Measurements from ENCODE around the gene SPA17. TPM values are rescaled to one million over a fixed set of nuclear protein-coding genes. Genes with fewer than 3 reads are reported as not detected.
A peak's percentile ranks its signal among the peaks of the same experiment; 100 is the strongest.

Gene SPA17
- total RNA-seq, 1 experiment from 2014 or later, result 10.4 TPM

- H3K9ac ChIP-seq (ENCODE audit: low read length), result no peak overlapping the region
- no peak overlapping the region for H3K27ac ChIP-seq (ENCODE audit: low read length)
- H3K79me2 ChIP-seq (ENCODE audit: low read length), result no peaks in the 10 kb centered on the region
- no peak overlapping the region for H3K4me3 ChIP-seq (ENCODE audit: low read length)
- H3K4me1 ChIP-seq (ENCODE audit: low read length), result peaks cover 5% of the 10 kb centered on the region
- H4K20me1 ChIP-seq (ENCODE audit: insufficient read depth, low read depth, low read length), result no peaks in the 10 kb centered on the region
- no peak overlapping the region for H3K4me2 ChIP-seq (ENCODE audit: low read depth, low read length, poor library complexity, severe bottlenecking)
- no peaks in the 10 kb centered on the region for H3K9me2 ChIP-seq (replicated peaks; ENCODE audit: insufficient read depth, low read length)
- H3K36me3 ChIP-seq (ENCODE audit: insufficient read depth, low read length), result no peaks in the 10 kb centered on the region
- no peak overlapping the region for H2AFZ ChIP-seq (ENCODE audit: low read length)
- no peaks in the 10 kb centered on the region for H3K27me3 ChIP-seq (ENCODE audit: low read length)
- DNase-seq, result no peak
- no peaks in the 10 kb centered on the region for H3K9me3 ChIP-seq (ENCODE audit: low read length)
These were observed 33.0 kb upstream of the SPA17 start for GRCh38 chr11:124640666-124641065.

GRCh38 chr11:124642628-124643027 lies 31.1 kb upstream of the SPA17 start:
- Histone ChIP-seq H3K36me3 (ENCODE audit: insufficient read depth, low read length) (no peaks in the 10 kb centered on the region), H3K27ac (ENCODE audit: low read length) (no peak overlapping the region), H3K9me2 (replicated peaks; ENCODE audit: insufficient read depth, low read length) (no peaks in the 10 kb centered on the region), H3K9ac (ENCODE audit: low read length) (no peak overlapping the region), H3K4me2 (ENCODE audit: low read depth, low read length, poor library complexity, severe bottlenecking) (no peak overlapping the region), H2AFZ (ENCODE audit: low read length) (no peak overlapping the region), H3K4me3 (ENCODE audit: low read length) (no peak overlapping the region), H3K9me3 (ENCODE audit: low read length) (no peaks in the 10 kb centered on the region), H3K79me2 (ENCODE audit: low read length) (no peaks in the 10 kb centered on the region), H3K4me1 (ENCODE audit: low read length) (peaks cover 14% of the 10 kb centered on the region), H4K20me1 (ENCODE audit: insufficient read depth, low read depth, low read length) (no peaks in the 10 kb centered on the region), H3K27me3 (ENCODE audit: low read length) (no peaks in the 10 kb centered on the region)
- no peak for DNase-seq

GRCh38 chr11:124643042-124643604 lies 30.6 kb upstream of the SPA17 start:
- Histone ChIP-seq H3K9me3 (ENCODE audit: low read length) (no peaks in the 10 kb centered on the region), H3K27ac (ENCODE audit: low read length) (no peak overlapping the region), H3K4me1 (ENCODE audit: low read length) (peaks cover 14% of the 10 kb centered on the region), H3K4me3 (ENCODE audit: low read length) (no peak overlapping the region), H2AFZ (ENCODE audit: low read length) (no peak overlapping the region), H3K36me3 (ENCODE audit: insufficient read depth, low read length) (no peaks in the 10 kb centered on the region), H3K4me2 (ENCODE audit: low read depth, low read length, poor library complexity, severe bottlenecking) (no peak overlapping the region), H3K79me2 (ENCODE audit: low read length) (no peaks in the 10 kb centered on the region), H3K9me2 (replicated peaks; ENCODE audit: insufficient read depth, low read length) (no peaks in the 10 kb centered on the region), H4K20me1 (ENCODE audit: insufficient read depth, low read depth, low read length) (no peaks in the 10 kb centered on the region), H3K27me3 (ENCODE audit: low read length) (no peaks in the 10 kb centered on the region), H3K9ac (ENCODE audit: low read length) (no peak overlapping the region)
- no peak for DNase-seq

- H2AFZ ChIP-seq (ENCODE audit: low read length), result no peak overlapping the region
- no peak overlapping the region for H3K9ac ChIP-seq (ENCODE audit: low read length)
- H3K4me1 ChIP-seq (ENCODE audit: low read length), result peaks cover 14% of the 10 kb centered on the region
- no peaks in the 10 kb centered on the region for H3K9me3 ChIP-seq (ENCODE audit: low read length)
- no peaks in the 10 kb centered on the region for H4K20me1 ChIP-seq (ENCODE audit: insufficient read depth, low read depth, low read length)
- no peaks in the 10 kb centered on the region for H3K36me3 ChIP-seq (ENCODE audit: insufficient read depth, low read length)
- no peaks in the 10 kb centered on the region for H3K27me3 ChIP-seq (ENCODE audit: low read length)
- H3K79me2 ChIP-seq (ENCODE audit: low read length), result no peaks in the 10 kb centered on the region
- no peak overlapping the region for H3K27ac ChIP-seq (ENCODE audit: low read length)
- no peak overlapping the region for H3K4me3 ChIP-seq (ENCODE audit: low read length)
- no peak for DNase-seq
- no peak overlapping the region for H3K4me2 ChIP-seq (ENCODE audit: low read depth, low read length, poor library complexity, severe bottlenecking)
- H3K9me2 ChIP-seq (replicated peaks; ENCODE audit: insufficient read depth, low read length), result no peaks in the 10 kb centered on the region
These were observed 29.9 kb upstream of the SPA17 start for GRCh38 chr11:124643605-124644425.

- no peak for DNase-seq
- Histone ChIP-seq H3K9ac (ENCODE audit: low read length) (no peak overlapping the region), H3K4me2 (ENCODE audit: low read depth, low read length, poor library complexity, severe bottlenecking) (peak overlapping the region; percentile 36)
These were observed 29.1 kb upstream of the SPA17 start for GRCh38 chr11:124644426-124645280.

GRCh38 chr11:124646148-124646547 lies 27.6 kb upstream of the SPA17 start:
- Histone ChIP-seq H3K4me2 (ENCODE audit: low read depth, low read length, poor library complexity, severe bottlenecking) (peak overlapping the region; percentile 7), H4K20me1 (ENCODE audit: insufficient read depth, low read depth, low read length) (no peaks in the 10 kb centered on the region), H2AFZ (ENCODE audit: low read length) (no peak overlapping the region), H3K36me3 (ENCODE audit: insufficient read depth, low read length) (no peaks in the 10 kb centered on the region), H3K4me1 (ENCODE audit: low read length) (peaks cover 14% of the 10 kb centered on the region), H3K4me3 (ENCODE audit: low read length) (no peak overlapping the region), H3K79me2 (ENCODE audit: low read length) (no peaks in the 10 kb centered on the region), H3K9me3 (ENCODE audit: low read length) (no peaks in the 10 kb centered on the region), H3K9me2 (replicated peaks; ENCODE audit: insufficient read depth, low read length) (no peaks in the 10 kb centered on the region), H3K27me3 (ENCODE audit: low read length) (no peaks in the 10 kb centered on the region), H3K9ac (ENCODE audit: low read length) (no peak overlapping the region), H3K27ac (ENCODE audit: low read length) (no peak overlapping the region)
- DNase-seq, result peak; percentile 56

More at GRCh38 chr11:124644426-124645280, 29.1 kb upstream of the SPA17 start:
- Histone ChIP-seq H3K4me3 (ENCODE audit: low read length) (no peak overlapping the region; the same call in 1 of the 2 replicates), H3K4me1 (ENCODE audit: low read length) (peaks cover 14% of the 10 kb centered on the region), H3K27me3 (ENCODE audit: low read length) (no peaks in the 10 kb centered on the region), H4K20me1 (ENCODE audit: insufficient read depth, low read depth, low read length) (no peaks in the 10 kb centered on the region), H3K9me2 (replicated peaks; ENCODE audit: insufficient read depth, low read length) (no peaks in the 10 kb centered on the region), H3K9me3 (ENCODE audit: low read length) (no peaks in the 10 kb centered on the region), H3K79me2 (ENCODE audit: low read length) (no peaks in the 10 kb centered on the region), H3K27ac (ENCODE audit: low read length) (no peak overlapping the region), H3K36me3 (ENCODE audit: insufficient read depth, low read length) (no peaks in the 10 kb centered on the region), H2AFZ (ENCODE audit: low read length) (peak overlapping the region; percentile 38; the same call in 1 of the 2 replicates)

- Histone ChIP-seq H3K9me2 (replicated peaks; ENCODE audit: insufficient read depth, low read length) (no peaks in the 10 kb centered on the region), H3K79me2 (ENCODE audit: low read length) (no peaks in the 10 kb centered on the region), H3K27me3 (ENCODE audit: low read length) (no peaks in the 10 kb centered on the region), H3K9ac (ENCODE audit: low read length) (no peak overlapping the region), H3K27ac (ENCODE audit: low read length) (no peak overlapping the region), H3K9me3 (ENCODE audit: low read length) (no peaks in the 10 kb centered on the region), H3K4me2 (ENCODE audit: low read depth, low read length, poor library complexity, severe bottlenecking) (no peak overlapping the region), H3K36me3 (ENCODE audit: insufficient read depth, low read length) (no peaks in the 10 kb centered on the region), H3K4me1 (ENCODE audit: low read length) (peaks cover 14% of the 10 kb centered on the region), H3K4me3 (ENCODE audit: low read length) (no peak overlapping the region), H4K20me1 (ENCODE audit: insufficient read depth, low read depth, low read length) (no peaks in the 10 kb centered on the region), H2AFZ (ENCODE audit: low read length) (no peak overlapping the region)
- no peak for DNase-seq
These were observed 25.1 kb upstream of the SPA17 start for GRCh38 chr11:124648610-124649009.
